OCI-LY3 (cell line): ENCODE measurements around the gene FAM180B.
"Not testable (repeated sequence)": the region's sequence is repeated elsewhere in the genome, so short reads cannot be mapped to it uniquely, and the experiment has no call there.

Experiments used
- EZH2phosphoT487 ChIP-seq: fragments of 200-600 bp; shearing (Covaris generic); IDR thresholded peaks from 2 replicates; pipeline ENCODE4 v1.6.1; 2018; ENCODE audit warnings: antibody characterized with exemption, mixed run types, low read depth
- TF ChIP-seq, protein P1 (sequence below): fragments of 200-600, 300-600 bp; sonication (generic); IDR thresholded peaks from 2 replicates; pipeline ENCODE4 v1.5.1; 2014; ENCODE audit warnings: antibody characterized with exemption, low read length, low read depth

DNA sequence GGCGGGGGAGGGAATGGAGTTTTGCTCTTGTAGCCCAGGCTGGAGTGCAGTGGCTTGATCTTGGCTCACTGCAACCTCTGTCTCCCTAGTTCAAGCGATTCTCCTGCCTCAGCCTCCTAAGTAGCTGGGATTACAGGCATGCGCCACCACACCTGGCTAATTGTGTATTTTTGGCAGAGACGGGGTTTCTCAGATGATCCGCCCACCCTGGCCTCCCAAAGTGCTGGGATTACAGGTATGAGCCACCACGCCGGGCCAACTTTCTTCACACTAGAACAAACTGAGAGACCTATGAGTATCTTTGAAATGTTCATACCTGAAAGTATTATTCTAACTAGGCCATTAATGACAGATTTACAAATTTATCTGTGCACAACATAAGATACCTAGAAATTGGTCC is 40.2 kb upstream of the FAM180B start:
- TF ChIP-seq, protein P1, sequence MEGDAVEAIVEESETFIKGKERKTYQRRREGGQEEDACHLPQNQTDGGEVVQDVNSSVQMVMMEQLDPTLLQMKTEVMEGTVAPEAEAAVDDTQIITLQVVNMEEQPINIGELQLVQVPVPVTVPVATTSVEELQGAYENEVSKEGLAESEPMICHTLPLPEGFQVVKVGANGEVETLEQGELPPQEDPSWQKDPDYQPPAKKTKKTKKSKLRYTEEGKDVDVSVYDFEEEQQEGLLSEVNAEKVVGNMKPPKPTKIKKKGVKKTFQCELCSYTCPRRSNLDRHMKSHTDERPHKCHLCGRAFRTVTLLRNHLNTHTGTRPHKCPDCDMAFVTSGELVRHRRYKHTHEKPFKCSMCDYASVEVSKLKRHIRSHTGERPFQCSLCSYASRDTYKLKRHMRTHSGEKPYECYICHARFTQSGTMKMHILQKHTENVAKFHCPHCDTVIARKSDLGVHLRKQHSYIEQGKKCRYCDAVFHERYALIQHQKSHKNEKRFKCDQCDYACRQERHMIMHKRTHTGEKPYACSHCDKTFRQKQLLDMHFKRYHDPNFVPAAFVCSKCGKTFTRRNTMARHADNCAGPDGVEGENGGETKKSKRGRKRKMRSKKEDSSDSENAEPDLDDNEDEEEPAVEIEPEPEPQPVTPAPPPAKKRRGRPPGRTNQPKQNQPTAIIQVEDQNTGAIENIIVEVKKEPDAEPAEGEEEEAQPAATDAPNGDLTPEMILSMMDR, result not testable (repeated sequence)
- not testable (repeated sequence) for TF ChIP-seq EZH2phosphoT487
